Adrenal gland (tissue), 5 donors: ENCODE results near the gene RIC8B.

ENCODE experiments used
- CTCF ChIP-seq, 6 experiments: fragments of 450-650 bp in 4 of 6; fragments of 200-600 bp in 2 of 6; sonication (generic) in 1 of 6; IDR thresholded peaks; 1 replicate in 5 of 6; 2 replicates in 1 of 6; pipeline versions ENCODE4 v1.5.1 to v1.8.0; 2016 to 2021; ENCODE audit warnings: antibody characterized with exemption in 6 of 6, mild to moderate bottlenecking in 2 of 6, moderate library complexity in 1 of 6
- POLR2A ChIP-seq, 2 donors: fragments of 450-650 bp; IDR thresholded peaks; one replicate each; pipeline ENCODE4 v1.6.1; 2017; ENCODE audit warnings: antibody characterized with exemption in 2 of 2, mild to moderate bottlenecking in 2 of 2, moderate library complexity in 1 of 2
- donor health status: DM: no; HTN: no; CAD: no.

- no peak for TF ChIP-seq CTCF (IDR thresholded peaks at IDR 0.05)
- no peak for TF ChIP-seq POLR2A (IDR thresholded peaks at IDR 0.05)
These were observed 484 bp downstream of the RIC8B start for GRCh38 chr12:106774808-106775524.
